A549 (cell line): Measurements from ENCODE around the gene WDR3. TPM values are rescaled to one million over a fixed set of nuclear protein-coding genes. Genes with fewer than 3 reads are reported as not detected.

ENCODE experiments used
- ATAC-seq, 2 experiments: fragments of 200-7000 bp in 1 of 2; fragments of >200 bp in 1 of 2; cut with Nextera tagmentation in 1 of 2; cut with Tn5 transposase in 1 of 2; 3 replicates each; pipeline versions ENCODE4 v1.8.0 to v1.9.1; 2018 to 2020; ENCODE audit warnings: mild to moderate bottlenecking in 1 of 2, moderate library complexity in 1 of 2
- CTCF ChIA-PET: fragments of 300-600 bp; sonication (Branson Sonifier 250); formaldehyde crosslinking; extraction: SDS; loops from one replicate; lab custom pipeline; 2021; ENCODE audit warnings: antibody characterized with exemption, inconsistent platforms; lab: Yijun Ruan, JAX
- POLR2A ChIA-PET: fragments of 350-600 bp; formaldehyde crosslinking; extraction: SDS; loops from one replicate; lab custom pipeline; 2021; ENCODE audit warnings: antibody characterized with exemption, inconsistent platforms; lab: Yijun Ruan, JAX
- DNase-seq, 2 experiments: peaks; one replicate each; pipeline versions ENCODE4 v3.0.0 to v3.0.0-alpha.2; 2011 to 2016; ENCODE audit warnings: low read depth in 1 of 2, low spot score in 1 of 2
- FAIRE-seq: peaks from 2 replicates; lab custom pipeline; 2011; peaks lifted over from hg19 to GRCh38; lab: Jason Lieb, UNC
- H3K27ac ChIP-seq, 2 experiments: fragments of >200 bp; sonication (Bioruptor Twin); formaldehyde crosslinking; 3 replicates each; pipeline ENCODE4 v1.5.1; 2016 to 2017
- H3K4me1 ChIP-seq: fragments of >200 bp; sonication (Bioruptor Twin); formaldehyde crosslinking; 3 replicates; pipeline ENCODE4 v1.6.1; 2016
- H3K4me2 ChIP-seq: fragments of >200 bp; sonication (Bioruptor Twin); formaldehyde crosslinking; 3 replicates; pipeline ENCODE4 v1.6.1; 2016
- H3K4me3 ChIP-seq: fragments of >200 bp; sonication (Bioruptor Twin); formaldehyde crosslinking; 3 replicates; pipeline ENCODE4 v1.5.1; 2016
- H3K9me3 ChIP-seq: fragments of >200 bp; sonication (Bioruptor Twin); formaldehyde crosslinking; 3 replicates; pipeline ENCODE4 v1.6.1; 2016
- CBX2 ChIP-seq: fragments of 200-600 bp; sonication (generic); IDR thresholded peaks from 2 replicates; pipeline ENCODE4 v1.6.1; 2016; ENCODE audit warnings: low read depth, mild to moderate bottlenecking, borderline replicate concordance
- CHD4 ChIP-seq: fragments of 200-600 bp; sonication (generic); IDR thresholded peaks from 2 replicates; pipeline ENCODE4 v1.6.1; 2016; ENCODE audit warnings: antibody characterized with exemption, mild to moderate bottlenecking, borderline replicate concordance
- ESRRA ChIP-seq: fragments of 150-350 bp; IDR thresholded peaks from 2 replicates; pipeline ENCODE4 v1.6.1; 2014; ENCODE audit warnings: mild to moderate bottlenecking, low read length, borderline replicate concordance
- FOSB ChIP-seq: fragments of 250-450 bp; sonication (Bioruptor Pico); IDR thresholded peaks from 2 replicates; pipeline ENCODE4 v1.5.0; 2020; ENCODE audit warnings: mild to moderate bottlenecking, moderate library complexity
- FOSL2 ChIP-seq, 2 experiments: fragments of 450-650 bp in 1 of 2; fragments of >200 bp in 1 of 2; sonication (Bioruptor Twin) in 1 of 2; formaldehyde crosslinking; IDR thresholded peaks; 2 replicates each; pipeline versions ENCODE4 v1.5.0 to v1.6.1; 2016 to 2020; ENCODE audit warnings: mild to moderate bottlenecking in 1 of 2, moderate library complexity in 1 of 2
- HEYL ChIP-seq: fragments of 250-450 bp; sonication (Bioruptor Pico); IDR thresholded peaks from 2 replicates; pipeline ENCODE4 v1.8.0; 2021; ENCODE audit warnings: mild to moderate bottlenecking, moderate library complexity
- JUN ChIP-seq, 2 experiments: fragments of >200 bp; sonication (Bioruptor Twin); formaldehyde crosslinking; IDR thresholded peaks; 2 replicates in 1 of 2; 3 replicates in 1 of 2; pipeline ENCODE4 v1.6.1; 2016 to 2017
- KDM1A ChIP-seq: fragments of 200-600 bp; sonication (generic); IDR thresholded peaks from 2 replicates; pipeline ENCODE4 v1.6.1; 2016; ENCODE audit warnings: low read depth, mild to moderate bottlenecking
- KDM5A ChIP-seq: fragments of 200-600 bp; sonication (generic); IDR thresholded peaks from 2 replicates; pipeline ENCODE4 v1.6.1; 2016; ENCODE audit warnings: antibody characterized with exemption, mild to moderate bottlenecking
- MAFK ChIP-seq: fragments of 450-650 bp; IDR thresholded peaks from 2 replicates; pipeline ENCODE4 v1.6.1; 2014; ENCODE audit not compliant: partially characterized antibody
- MAZ ChIP-seq: fragments of 150-350 bp; IDR thresholded peaks from 2 replicates; pipeline ENCODE4 v1.6.1; 2014; ENCODE audit warnings: antibody characterized with exemption, low read depth, low read length, borderline replicate concordance
- MYC ChIP-seq: IDR thresholded peaks from 2 replicates; pipeline ENCODE4 v1.6.1; 2012; ENCODE audit warnings: mild to moderate bottlenecking, inconsistent platforms, low read length, improper control_type of control experiment, borderline replicate concordance
- NPAS2 ChIP-seq: fragments of 250-450 bp; sonication (Bioruptor Pico); IDR thresholded peaks from 2 replicates; pipeline ENCODE4 v1.8.0; 2022; ENCODE audit warnings: mild to moderate bottlenecking, moderate library complexity, borderline replicate concordance
- NR3C1 ChIP-seq: fragments of >200 bp; sonication (Bioruptor Twin); formaldehyde crosslinking; IDR thresholded peaks from 3 replicates; pipeline ENCODE4 v1.6.1; 2017
- PHF8 ChIP-seq: fragments of 200-600 bp; sonication (generic); IDR thresholded peaks from 2 replicates; pipeline ENCODE4 v1.6.1; 2016; ENCODE audit warnings: low read depth, mild to moderate bottlenecking, antibody characterized with exemption, moderate library complexity, borderline replicate concordance
- POLR2A ChIP-seq: IDR thresholded peaks from 2 replicates; pipeline ENCODE4 v1.6.1; 2012; ENCODE audit warnings: mild to moderate bottlenecking, low read length
- POLR2AphosphoS2 ChIP-seq: conservative IDR thresholded peaks from 2 replicates; pipeline ENCODE4 v1.6.1; 2012; ENCODE audit warnings: low read length, improper control_type of control experiment, inconsistent platforms
- RARB ChIP-seq: fragments of 250-450 bp; sonication (Bioruptor Pico); IDR thresholded peaks from 2 replicates; pipeline ENCODE4 v1.8.0; 2021; ENCODE audit warnings: mild to moderate bottlenecking, moderate library complexity
- RCOR1 ChIP-seq: fragments of 150-350 bp; IDR thresholded peaks from 2 replicates; pipeline ENCODE4 v1.6.1; 2014; ENCODE audit warnings: antibody characterized with exemption, low read length, low read depth
- RFX5 ChIP-seq: fragments of 450-650 bp; IDR thresholded peaks from 2 replicates; pipeline ENCODE4 v1.7.1; 2014; ENCODE audit warnings: antibody characterized with exemption, mild to moderate bottlenecking, moderate library complexity
- TP53 ChIP-seq: fragments of 250-450 bp; sonication (Bioruptor Pico); IDR thresholded peaks from 2 replicates; pipeline ENCODE4 v1.5.0; 2021; ENCODE audit warnings: mild to moderate bottlenecking, moderate library complexity
- ZNF302 ChIP-seq: fragments of 250-450 bp; sonication (Bioruptor Pico); IDR thresholded peaks from 2 replicates; pipeline ENCODE4 v1.9.0; 2021; ENCODE audit warnings: inconsistent platforms, mild to moderate bottlenecking, moderate library complexity
- ZSCAN20 ChIP-seq: fragments of 250-450 bp; sonication (Bioruptor Pico); IDR thresholded peaks from 2 replicates; pipeline ENCODE4 v1.8.0; 2022; ENCODE audit warnings: mild to moderate bottlenecking, moderate library complexity
- WGBS: methylation state at CpG from one replicate; pipeline ENCODE4 v1.1.6; 2017; ENCODE audit errors: missing lambda C conversion rate; 5-methylcytosine and 5-hydroxymethylcytosine counted together
- polyA minus RNA-seq: library from RNA; depleted of rRNA, polyadenylated mRNA; stranded (reverse); fragments of >200 nt; gene quantifications from 2 replicates; pipeline ENCODE4 v1.2.3, GENCODE V29; 2011; rRNA and poly(A)+ RNA removed
- polyA plus RNA-seq, 4 experiments: library from polyadenylated mRNA; depleted of rRNA in 3 of 4; stranded (reverse); fragments of >200 nt; fragmentation: RNase III in 1 of 4; extraction: RNeasy Plus Mini Kit Qiagen cat#74134 plus additional on column Dnase treatment in 1 of 4; gene quantifications; 2 replicates in 3 of 4; 3 replicates in 1 of 4; pipeline ENCODE4 v1.2.3, GENCODE V29; 2011 to 2017
- TF ChIP-seq, protein P1 (sequence below): IDR thresholded peaks from 2 replicates; pipeline ENCODE4 v1.6.1; 2012
- TF ChIP-seq, protein P2 (sequence below): fragments of >200 bp; sonication (Bioruptor Twin); formaldehyde crosslinking; IDR thresholded peaks from 3 replicates; pipeline ENCODE4 v1.6.1; 2016
- TF ChIP-seq, protein P3 (sequence below): fragments of >200 bp; sonication (Bioruptor Twin); formaldehyde crosslinking; IDR thresholded peaks from 2 replicates; pipeline ENCODE4 v1.6.1; 2016
- TF ChIP-seq, protein P4 (sequence below): fragments of >200 bp; sonication (Bioruptor Twin); formaldehyde crosslinking; IDR thresholded peaks from 3 replicates; pipeline ENCODE4 v1.5.1; 2016

WDR3 gene
- polyA plus RNA-seq (2011; rRNA removed) (44.8 and 54.6 TPM in 2 replicates), polyA plus RNA-seq (2017; fragmentation: RNase III; extraction: RNeasy Plus Mini Kit Qiagen cat#74134 plus additional on column Dnase treatment) (29.1 to 33.2 TPM (median 29.2 TPM) in 3 replicates), polyA minus RNA-seq (34.2 and 50.3 TPM in 2 replicates)
- polyA plus RNA-seq (2012; cell fraction: cytosol; rRNA removed), result 10.3 and 12.3 TPM in 2 replicates
- 10.8 and 12.2 TPM in 2 replicates for polyA plus RNA-seq (2012; cell fraction: nucleus; rRNA removed)

DNA sequence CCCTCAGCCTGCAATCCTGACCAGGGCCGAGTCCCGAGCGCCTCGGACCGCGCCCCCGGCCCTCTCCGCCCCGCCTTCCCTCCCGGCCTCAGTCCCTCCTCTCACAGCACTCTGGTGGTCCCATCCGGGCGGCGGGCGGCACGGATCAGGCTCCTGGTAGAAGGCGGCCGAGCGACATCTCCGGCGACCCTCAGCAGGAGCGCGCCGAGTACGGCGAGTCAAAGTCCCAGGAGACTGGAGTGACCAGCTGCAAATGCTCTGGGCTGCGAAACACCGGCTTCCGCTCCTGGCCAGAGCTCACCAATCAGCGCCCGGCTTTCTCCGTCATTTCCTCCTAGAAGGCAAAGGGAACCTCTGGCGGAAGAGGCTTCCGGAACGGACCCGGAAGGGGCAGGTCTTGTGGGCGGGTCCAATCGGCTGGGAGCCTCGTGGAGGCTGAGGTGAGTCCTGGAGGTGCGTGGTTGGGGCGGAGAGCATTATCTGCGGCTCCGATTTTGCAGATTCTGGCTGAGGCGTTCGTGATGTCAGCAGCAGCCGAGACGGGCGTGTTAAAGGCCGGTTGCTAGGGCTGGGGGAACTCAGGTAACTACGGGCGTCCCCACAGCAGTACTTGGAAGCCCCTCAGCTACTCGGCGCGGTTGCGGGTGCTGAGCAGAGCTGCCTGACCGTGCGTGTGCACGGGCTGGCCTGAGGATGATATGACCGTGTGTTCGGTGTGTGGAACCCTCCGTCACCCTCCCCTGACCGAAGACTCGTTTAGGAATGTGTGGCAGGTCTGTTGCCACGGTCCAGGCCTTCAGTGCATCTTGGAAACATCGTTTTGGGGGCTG, at the start of gene WDR3, which contains the start of gene GDAP2:
WDR3 (plus strand) TSS at position 397 of the 830 bp plus-strand sequence. CDS start 3,581 bp downstream, outside the sequence.
GDAP2 (minus strand) TSS at position 279 of the 830 bp plus-strand sequence. CDS start 9,264 bp downstream, outside the sequence.
- Histone ChIP-seq H3K4me3 (peak within 1 kb of the TSS; percentile 96), H3K27ac (peak within 1 kb of the TSS; percentile 72 to 95), H3K4me1 (peaks cover 30% of the 10 kb centered on the region), H3K4me2 (peak within 1 kb of the TSS; percentile 92), H3K9me3 (no peaks in the 10 kb centered on the region)
- no peak for TF ChIP-seq KDM1A
- no peak for TF ChIP-seq RARB (CRISPR knock-in tag)
- TF ChIP-seq POLR2A, result peak; percentile 56
- peak; percentile 81; the same call in 1 of the 2 replicates for TF ChIP-seq MYC
- TF ChIP-seq, protein P1, sequence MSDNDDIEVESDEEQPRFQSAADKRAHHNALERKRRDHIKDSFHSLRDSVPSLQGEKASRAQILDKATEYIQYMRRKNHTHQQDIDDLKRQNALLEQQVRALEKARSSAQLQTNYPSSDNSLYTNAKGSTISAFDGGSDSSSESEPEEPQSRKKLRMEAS, result peak; percentile 91
- peak; percentile 28; the same call in 1 of the 2 replicates for TF ChIP-seq KDM5A
- TF ChIP-seq, protein P2, sequence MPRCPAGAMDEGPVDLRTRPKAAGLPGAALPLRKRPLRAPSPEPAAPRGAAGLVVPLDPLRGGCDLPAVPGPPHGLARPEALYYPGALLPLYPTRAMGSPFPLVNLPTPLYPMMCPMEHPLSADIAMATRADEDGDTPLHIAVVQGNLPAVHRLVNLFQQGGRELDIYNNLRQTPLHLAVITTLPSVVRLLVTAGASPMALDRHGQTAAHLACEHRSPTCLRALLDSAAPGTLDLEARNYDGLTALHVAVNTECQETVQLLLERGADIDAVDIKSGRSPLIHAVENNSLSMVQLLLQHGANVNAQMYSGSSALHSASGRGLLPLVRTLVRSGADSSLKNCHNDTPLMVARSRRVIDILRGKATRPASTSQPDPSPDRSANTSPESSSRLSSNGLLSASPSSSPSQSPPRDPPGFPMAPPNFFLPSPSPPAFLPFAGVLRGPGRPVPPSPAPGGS, result no peak
- no peak for TF ChIP-seq MAFK
- TF ChIP-seq JUN (IDR thresholded peaks at IDR 0.05), result peak; percentile 25 to 50; a peak in 1 of 5 replicates
- peak; percentile 28 for TF ChIP-seq PHF8
- no peak for TF ChIP-seq HEYL (CRISPR knock-in tag)
- ChIA-PET POLR2A (no interaction called here), CTCF (interaction anchor here (1.3 to 2.1 kb wide), 3 partner anchors 11 to 57 kb away, joined by 3 to 6 read pairs (median 3); no protein-coding TSS in a partner anchor)
- FAIRE-seq (no peak), ATAC-seq (peak; percentile 97 to 98), DNase-seq (peak; percentile 80 to 92)
- under 1% methylated on average over 17 of the region's 64 CpGs for WGBS

DNA sequence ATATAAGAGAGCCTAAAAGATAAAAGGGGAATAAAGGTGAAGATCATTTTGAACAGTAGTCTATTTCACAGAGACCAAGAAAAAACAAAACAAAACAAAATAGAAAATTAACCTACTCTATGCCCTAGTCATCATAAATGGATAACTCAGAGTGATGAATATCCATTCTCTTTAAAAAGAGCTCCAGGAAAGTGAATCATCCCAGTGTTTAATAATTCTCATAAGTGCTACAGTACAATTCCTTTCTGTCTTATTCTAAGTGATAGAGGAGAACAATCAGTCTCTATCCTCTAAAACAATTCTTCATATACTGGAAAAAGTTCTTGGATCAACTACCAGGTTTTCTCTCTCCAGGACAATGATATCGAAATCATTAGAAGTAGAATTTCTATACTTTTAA, 45.9 kb upstream of the WDR3 start:
- POLR2A ChIA-PET, result no interaction called here
- WGBS, result 95% methylated on average over 1 of the region's 1 CpG
- H3K9me3 ChIP-seq, result no peaks in the 10 kb centered on the region
- FAIRE-seq (no peak), DNase-seq (no peak), ATAC-seq (no peak)
- H3K27ac ChIP-seq, result no peak overlapping the region
- no peak overlapping the region for H3K4me3 ChIP-seq
- H3K4me2 ChIP-seq, result no peak overlapping the region
- TF ChIP-seq NPAS2 (CRISPR knock-in tag) (no peak), CBX2 (no peak), RCOR1 (no peak), NR3C1 (no peak), FOSL2 (IDR thresholded peaks at IDR 0.05) (no peak), FOSL2 (CRISPR knock-in tag; IDR thresholded peaks at IDR 0.05) (no peak), ZSCAN20 (CRISPR knock-in tag) (no peak), JUN (IDR thresholded peaks at IDR 0.05) (no peak), ZNF302 (CRISPR knock-in tag) (no peak), RFX5 (no peak)
- CTCF ChIA-PET, result no interaction called here
- H3K4me1 ChIP-seq, result no peaks in the 10 kb centered on the region

DNA sequence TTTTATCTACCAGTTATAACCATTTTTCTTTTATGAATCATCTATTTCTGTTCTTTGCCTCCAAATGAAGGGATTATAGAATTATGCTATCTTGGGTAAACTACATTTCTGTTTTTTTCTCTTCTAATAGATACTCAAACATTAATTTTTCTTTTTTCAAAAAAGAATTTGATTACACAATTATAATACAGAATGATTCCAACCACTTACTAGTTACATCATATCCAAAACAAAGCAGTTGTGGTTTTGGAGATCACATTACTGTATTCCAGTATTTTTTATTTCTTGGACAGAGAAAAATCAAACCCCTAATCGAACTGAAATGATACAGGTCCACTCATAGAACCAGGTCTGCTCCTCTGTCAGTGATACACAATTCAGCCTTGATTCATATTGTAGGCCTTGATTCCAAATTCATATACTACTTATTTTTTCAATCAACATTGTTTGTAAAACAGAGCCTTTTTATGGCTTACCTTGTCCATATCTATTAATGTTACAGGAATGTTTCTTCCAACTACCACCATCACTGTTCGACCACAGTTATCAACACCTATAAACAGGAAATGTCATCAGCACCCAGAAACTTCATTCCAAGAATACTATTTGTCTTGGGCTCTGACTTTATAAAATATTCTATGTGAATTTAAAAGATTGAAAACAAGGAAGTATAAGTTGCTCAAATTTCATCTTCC, 43.3 kb upstream of the WDR3 start:
- ATAC-seq (no peak), DNase-seq (no peak), FAIRE-seq (no peak)
- no peak overlapping the region for H3K4me2 ChIP-seq
- no peak overlapping the region for H3K4me3 ChIP-seq
- no peaks in the 10 kb centered on the region for H3K9me3 ChIP-seq
- H3K27ac ChIP-seq, result no peak overlapping the region
- no peaks in the 10 kb centered on the region for H3K4me1 ChIP-seq
- WGBS, result 81% methylated on average over 2 of the region's 2 CpGs
- CTCF ChIA-PET, result interaction anchor here (0.7 to 1.2 kb wide), 2 partner anchors 132 to 1568 kb away, joined by 3 read pairs; no protein-coding TSS in a partner anchor
- POLR2A ChIA-PET, result no interaction called here
- TF ChIP-seq, protein P3, sequence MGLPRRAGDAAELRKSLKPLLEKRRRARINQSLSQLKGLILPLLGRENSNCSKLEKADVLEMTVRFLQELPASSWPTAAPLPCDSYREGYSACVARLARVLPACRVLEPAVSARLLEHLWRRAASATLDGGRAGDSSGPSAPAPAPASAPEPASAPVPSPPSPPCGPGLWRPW, result no peak
- TF ChIP-seq, protein P4, sequence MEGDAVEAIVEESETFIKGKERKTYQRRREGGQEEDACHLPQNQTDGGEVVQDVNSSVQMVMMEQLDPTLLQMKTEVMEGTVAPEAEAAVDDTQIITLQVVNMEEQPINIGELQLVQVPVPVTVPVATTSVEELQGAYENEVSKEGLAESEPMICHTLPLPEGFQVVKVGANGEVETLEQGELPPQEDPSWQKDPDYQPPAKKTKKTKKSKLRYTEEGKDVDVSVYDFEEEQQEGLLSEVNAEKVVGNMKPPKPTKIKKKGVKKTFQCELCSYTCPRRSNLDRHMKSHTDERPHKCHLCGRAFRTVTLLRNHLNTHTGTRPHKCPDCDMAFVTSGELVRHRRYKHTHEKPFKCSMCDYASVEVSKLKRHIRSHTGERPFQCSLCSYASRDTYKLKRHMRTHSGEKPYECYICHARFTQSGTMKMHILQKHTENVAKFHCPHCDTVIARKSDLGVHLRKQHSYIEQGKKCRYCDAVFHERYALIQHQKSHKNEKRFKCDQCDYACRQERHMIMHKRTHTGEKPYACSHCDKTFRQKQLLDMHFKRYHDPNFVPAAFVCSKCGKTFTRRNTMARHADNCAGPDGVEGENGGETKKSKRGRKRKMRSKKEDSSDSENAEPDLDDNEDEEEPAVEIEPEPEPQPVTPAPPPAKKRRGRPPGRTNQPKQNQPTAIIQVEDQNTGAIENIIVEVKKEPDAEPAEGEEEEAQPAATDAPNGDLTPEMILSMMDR, result no peak
- TF ChIP-seq CHD4 (no peak), POLR2AphosphoS2 (no peak), FOSB (CRISPR knock-in tag) (no peak), ESRRA (no peak), HEYL (CRISPR knock-in tag) (no peak), MAZ (no peak), TP53 (no peak), NPAS2 (CRISPR knock-in tag) (no peak)
